ENCODE data around the gene MED1.
"Not testable (repeated sequence)": the region's sequence is repeated elsewhere in the genome, so short reads cannot be mapped to it uniquely, and the experiment has no call there.

Gene MED1

DNA sequence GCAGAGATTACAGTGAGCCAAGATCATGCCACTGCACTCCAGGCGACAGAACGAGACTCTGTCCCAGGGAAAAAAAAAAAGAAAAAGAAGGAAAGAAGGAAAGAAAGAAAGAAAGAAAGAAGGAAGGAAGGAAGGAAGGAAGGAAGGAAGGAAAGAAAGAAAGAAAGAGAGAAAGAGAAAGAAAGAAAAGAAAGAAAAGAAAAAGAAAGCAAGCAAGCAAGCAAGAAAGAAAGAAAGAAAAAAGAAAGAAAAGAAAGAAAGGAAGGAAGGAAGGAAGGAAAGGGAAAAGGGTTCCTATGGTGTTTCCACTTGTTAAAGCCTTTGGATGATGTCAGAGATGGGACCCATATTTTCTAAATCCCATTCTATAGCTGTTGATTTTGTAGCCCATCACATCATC is 11.2 kb downstream of the MED1 start:
- DNase-seq (ENCODE audit: low read depth in 2 of 2), result not testable (repeated sequence)

DNA sequence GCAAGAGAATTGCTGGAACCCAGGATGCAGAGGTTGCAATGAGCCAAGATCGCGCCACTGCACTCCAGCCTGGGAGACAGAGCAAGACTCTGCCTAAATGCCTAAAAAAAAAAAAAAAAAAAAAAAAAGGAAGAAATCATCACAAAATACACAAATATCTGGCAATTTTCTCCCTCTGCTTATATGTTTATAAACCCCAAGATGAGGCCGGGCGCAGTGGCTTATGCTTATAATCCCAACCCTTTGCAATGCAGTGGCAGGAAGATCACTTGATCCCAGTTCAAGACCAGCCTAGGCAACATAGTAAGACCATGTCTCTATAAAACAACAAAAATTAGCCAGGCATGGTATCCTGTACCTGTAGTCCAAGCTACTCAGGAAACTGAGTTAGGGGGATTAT is 21.5 kb downstream of the MED1 start:
- no peak for DNase-seq (ENCODE audit: low read depth in 2 of 2)

DNA sequence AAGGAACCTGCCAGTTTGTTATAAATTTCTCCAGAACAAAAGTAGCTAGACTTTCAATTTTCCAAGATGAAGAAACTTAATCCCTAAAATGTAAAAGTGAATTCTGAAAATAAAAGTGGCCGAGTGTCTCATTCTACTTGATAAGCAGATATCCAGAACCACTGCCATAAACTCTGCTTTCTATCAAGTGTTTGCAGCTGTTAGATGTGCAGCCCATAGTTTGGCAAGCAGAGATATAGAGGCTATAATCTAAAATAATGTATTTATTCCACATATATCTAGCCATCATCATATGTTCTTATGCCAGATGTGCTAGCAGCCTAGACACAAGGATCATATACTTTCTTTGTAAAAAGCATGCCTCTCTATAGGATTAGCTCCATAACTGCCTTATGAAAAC is 34.9 kb downstream of the MED1 start:
- no peak for DNase-seq (ENCODE audit: low read depth in 2 of 2)

DNA sequence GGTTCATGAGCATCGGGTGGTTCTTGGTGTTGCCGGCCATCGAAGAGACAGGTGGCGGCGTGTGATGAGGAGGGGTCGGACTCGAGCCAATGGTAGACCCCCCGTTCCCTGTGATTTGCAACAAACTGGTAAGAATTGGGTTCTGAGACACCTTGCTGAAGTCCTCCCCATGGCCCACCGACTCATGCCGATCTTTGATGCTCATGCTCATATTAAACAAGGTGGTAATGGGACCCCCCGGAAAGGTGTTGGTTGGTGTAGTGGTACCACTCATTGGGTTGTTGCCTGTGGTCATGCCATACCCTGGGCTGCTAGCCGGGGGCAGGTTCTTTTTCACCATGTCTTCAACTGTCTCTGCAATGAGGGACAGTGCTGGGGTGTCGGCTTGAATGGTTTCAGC is 40.8 kb downstream of the MED1 start:
- no peak for DNase-seq (ENCODE audit: low read depth in 2 of 2)

DNA sequence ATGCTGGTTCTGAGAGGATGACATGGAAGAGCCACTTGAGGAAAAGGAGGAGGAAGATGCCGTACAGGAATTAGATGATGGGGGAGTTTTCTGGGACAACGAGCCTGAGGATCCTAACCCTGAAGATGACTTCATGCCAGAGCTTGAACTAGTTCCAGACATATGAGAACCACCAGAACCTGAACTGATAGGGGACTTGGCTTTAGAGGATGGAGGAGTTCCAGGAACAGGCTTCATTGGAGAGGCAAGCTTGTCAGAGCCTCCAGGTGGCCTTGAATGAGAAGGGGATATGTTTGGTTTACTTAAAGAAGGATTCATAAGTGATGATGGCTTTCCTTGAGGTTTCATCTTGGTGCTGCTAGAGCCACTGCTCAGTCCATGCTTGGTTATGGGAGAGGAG is 42.7 kb downstream of the MED1 start:
- no peak for DNase-seq (ENCODE audit: low read depth in 2 of 2)

DNA sequence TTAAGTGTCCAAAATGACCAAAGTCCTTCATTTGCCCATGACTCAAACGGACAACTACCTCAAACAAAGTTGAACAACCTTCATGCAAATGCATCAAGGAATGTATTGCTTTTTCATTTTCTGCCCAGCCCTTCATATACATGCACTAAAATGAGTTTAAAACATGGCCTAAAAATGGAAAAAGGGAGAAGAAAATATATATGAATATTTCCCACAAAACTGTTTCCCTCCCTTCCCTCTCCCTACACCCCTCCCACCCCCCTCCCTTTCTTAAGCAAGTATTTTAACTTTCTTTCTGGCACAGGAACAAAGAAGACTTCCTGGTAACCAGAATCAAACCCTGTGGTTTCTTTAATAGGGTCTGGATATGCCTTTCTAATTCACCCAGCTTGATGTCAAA is 44.1 kb downstream of the MED1 start:
- no peak for DNase-seq (ENCODE audit: low read depth in 2 of 2)

DNA sequence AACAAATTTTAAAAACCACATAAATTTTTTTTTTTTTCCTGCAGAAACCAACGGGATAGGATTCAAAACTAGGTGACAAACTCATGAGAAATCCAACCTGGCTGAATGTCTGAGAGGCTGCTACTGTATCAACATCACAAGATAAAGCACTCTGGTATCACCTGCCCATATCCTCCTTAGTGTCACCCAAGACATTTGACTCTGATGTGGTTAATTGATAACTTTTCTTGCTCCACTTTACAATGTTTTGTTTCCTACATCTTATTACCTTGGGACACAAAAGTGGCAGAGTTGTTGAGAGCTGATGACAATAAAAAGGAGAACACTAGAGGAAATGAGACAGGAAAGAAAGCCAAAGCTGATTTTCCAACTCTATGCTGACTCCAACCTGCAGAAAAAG is 45.6 kb downstream of the MED1 start:
- no peak for DNase-seq (ENCODE audit: low read depth in 2 of 2)

DNA sequence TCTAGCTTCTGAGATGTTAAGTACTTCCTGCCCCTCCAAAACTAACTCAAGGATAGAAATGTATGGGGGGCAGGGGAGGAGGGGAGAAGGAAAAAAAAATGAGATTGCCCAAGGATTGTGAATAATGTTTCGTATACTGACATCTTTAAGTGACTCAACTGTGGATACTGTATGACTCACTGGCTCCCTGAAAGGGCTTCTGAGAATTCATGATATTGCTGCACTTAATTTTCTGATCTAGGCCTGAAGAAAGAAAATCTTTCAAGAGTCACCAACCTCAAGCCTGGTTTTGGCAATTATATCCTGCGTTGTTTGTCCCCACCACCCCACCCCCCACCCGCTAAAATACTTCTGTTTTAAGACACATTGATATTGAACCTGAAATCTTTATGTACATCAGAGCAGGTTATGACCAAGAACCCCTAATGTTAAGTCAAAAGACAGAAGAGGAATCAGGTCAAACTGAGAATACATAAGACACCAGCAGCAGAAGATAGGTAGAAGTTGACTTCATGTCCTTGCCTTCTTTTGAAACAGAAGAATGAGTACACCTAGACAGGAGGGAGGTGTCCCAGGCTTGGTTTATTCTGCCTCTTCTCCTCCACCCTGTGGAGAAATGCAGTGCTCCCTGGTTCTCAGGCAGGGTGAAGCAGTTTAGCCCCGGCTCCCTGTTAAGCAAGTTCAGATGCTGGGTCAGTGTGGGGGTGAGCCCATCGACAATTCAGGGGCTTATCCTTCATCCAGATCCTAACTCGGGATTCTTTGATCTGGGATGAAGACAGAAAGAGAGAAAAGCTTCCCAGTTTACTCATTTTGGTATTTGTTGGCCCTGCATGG is 46.3 kb downstream of the MED1 start:
- DNase-seq (ENCODE audit: low read depth in 2 of 2), result peak; percentile 7 to 14

DNA sequence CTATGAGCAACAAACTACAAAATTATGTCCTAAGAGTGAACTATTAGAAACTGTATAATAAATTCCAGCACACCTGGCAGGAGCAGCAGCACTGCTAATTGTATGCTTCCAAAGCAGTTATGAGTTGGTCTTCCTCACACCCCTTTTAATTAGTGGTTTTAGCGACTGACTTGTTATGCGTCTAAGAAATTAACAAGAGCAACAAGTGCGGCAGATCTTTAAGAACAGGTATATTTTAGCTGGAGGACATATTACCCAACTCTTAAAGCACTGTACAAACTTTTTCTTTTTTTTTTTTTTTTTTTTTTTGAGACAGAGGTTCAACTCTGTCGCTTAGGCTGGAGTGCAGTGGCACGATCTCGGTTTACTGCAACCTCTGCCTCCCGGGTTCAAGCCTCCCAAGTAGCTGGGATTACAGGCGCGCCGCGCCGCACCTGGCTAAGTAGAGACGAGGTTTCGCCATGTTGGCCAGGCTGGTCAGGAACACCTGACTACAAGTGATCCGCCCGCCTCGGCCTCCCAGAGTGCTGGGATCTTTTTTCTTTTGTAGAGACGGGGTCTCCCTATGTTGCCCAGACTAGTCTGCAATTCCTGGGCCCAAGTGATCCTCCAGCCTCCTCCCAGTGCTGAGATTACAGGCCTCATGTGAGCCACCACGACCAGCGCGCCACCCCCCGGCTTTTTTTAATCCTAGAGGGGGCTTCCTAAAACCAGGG is 48.0 kb downstream of the MED1 start:
- DNase-seq (ENCODE audit: low read depth in 2 of 2), result no peak

DNA sequence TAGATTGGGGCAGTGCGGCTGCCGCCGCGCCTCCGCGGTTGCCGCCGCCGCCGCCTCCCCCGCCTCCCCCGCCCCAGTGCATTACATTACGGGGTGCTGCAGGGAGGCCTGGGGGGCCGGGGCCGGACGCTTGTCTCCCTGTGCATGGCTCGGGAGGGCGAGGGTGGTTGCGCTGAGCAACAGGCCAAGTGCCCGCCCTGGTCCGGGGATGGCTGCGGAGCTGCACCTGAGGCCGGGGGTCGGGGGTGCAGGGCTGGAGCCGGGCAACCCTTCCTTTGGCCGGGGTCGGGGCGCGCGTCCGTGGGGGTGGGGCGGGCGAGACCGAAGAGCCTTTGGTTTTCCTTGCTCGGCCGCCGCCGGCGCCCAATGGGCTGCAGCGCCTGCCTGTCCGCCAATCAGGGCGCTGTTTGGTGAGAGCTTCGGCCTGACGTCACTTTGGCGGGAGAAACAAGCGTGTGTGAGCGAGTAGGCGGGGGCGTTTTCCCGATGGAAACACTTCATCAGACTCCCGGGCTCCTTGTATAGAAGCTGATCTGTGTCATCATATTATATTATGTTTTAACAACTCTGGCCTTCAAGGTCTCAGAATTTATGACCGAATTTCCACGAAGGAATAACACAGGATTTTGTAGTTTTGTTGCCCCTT is 48.7 kb downstream of the MED1 start:
- DNase-seq (ENCODE audit: low read depth in 2 of 2), result peak; percentile 90

DNA sequence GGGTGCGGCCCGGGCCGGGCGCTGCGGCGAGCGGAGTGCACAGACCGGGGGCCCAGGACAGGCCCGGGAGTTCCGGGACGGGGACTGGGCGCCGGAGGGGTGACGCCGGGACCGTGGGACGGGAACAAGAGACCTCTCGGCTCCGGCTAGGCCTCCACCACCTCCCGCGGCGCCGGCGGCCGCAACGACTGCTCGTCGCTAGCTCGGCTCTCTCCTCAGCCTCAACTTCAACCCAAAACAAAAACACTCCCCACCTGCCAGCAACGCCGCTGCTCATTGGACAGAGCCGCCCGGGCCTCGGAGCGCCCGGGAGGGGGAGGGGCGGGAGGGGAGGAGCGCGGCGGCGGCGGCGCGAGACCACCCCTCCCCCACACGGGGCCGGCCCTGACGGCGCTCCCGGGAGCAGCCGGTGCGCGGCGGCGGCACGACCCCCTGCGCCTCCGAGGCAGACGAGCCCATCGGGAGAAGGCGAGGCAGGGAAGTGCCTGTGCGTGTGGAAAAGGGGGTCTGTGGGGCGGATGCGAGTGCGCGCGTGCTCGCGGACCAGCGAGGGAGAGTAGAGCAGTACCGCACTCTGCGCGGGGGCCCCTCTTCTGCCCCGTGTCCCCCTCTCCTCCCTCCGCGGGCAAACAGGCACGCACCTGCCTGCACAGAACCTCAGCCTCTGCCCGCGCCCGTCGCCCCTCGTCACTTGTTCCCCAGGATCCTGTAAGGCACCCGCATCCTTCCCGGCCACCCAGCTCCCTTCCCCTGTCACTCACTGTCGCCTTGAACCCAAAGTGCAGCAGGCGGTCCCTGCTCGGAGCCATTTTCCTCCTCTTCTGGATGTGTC is 49.4 kb downstream of the MED1 start, which contains the start of gene FBXL20:
TSS of gene FBXL20 (minus strand) at position 215 of the 832 bp plus-strand sequence. CDS start 224 bp downstream, outside the sequence.
- DNase-seq (ENCODE audit: low read depth in 2 of 2), result peak; percentile 84 to 85

DNA sequence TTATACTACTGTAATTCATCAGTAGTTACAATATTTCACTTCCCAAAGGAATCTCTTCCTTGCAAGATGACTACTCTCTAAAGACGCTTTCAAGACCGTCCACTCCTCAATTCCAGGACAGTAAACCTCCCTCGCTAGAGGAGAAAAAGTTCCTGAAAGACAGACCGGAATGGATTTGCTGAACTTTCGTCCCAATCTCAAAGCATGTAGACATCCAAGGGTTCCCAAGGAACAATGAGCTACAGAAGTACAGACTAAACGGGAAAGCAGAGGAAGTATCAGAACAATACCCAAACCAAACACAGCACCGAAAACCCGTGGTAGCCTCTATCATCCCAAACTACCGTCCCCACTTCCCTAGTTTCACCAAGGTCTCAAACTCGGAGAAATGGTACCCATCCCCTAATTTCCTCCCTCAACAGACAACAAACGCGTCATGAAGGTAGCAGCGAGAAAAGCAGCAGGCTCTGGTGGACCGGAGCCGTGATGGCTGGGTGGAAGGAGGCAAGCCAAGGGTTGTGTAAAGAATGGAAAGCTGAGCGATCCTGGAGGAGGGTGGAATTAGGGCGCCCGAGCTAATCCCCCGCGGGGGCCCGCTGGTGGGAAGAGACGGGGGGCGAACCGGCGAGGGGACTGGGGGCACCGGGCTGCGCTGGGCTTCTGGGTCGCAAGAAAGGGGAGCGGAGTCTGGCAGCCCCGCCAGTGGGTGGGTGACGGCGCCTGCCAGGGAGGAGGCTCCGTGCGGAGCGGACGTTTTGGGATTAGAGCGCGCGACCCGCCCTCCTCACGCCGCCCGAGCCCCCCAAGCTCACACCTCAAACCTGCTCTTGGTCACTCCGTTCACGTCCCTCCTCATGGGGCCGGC is 50.3 kb downstream of the MED1 start:
- no peak for DNase-seq (ENCODE audit: low read depth in 2 of 2)

DNA sequence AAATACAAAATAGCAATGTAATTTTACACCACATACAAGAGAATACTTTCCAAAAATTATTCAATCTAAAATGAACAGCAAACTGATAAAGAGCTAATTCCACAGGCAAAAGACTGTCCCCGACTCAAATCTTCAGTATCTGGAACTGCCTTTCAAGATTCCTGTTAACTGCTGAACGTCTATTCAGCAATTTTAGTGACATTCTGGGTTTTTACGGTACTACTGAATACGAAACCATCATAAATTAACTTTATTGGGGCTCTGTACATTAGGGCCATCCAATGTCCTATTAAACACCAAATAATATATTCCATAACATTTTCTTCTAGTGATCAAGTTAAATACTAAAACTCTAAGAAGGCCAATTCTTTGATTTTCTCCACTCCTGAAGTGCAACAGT is 51.3 kb downstream of the MED1 start:
- DNase-seq (ENCODE audit: low read depth in 2 of 2), result no peak

DNA sequence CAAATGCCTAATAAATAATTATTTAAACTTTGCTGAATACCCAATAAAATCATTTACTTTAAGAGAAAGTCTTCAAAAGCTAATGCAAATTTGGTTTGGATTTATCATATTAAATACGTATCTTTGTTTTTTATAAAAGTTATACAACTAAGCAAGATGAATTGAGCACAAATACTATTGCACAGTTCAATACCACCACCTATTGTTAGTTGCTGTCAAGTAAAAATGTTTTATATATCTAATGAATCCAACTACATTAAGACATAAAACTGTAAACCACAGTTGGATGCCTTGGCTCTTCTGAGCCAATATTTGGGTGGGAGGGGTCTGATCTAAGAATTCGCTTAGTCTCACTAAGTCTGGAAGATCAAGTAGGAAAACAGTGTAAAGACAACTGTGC is 57.3 kb downstream of the MED1 start:
- no peak for DNase-seq (ENCODE audit: low read depth in 2 of 2)

DNA sequence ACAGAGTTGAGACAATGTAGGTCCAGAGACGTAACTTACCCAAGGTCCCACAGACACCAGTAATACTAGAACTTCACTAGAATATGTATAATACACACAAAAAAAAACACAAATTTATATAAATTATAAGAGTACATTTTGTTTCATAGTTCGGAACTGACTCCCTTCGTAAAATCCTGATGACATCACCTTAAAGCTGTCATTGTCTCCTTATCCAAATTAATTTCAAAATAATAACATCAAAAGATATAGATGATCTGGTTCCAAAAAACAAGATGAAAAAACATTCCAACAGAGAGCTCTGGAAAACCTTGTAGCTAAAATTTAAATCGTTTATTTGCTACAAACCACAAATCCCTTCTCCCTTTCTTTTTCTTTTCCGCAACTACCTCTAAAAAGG is 59.6 kb downstream of the MED1 start:
- DNase-seq (ENCODE audit: low read depth in 2 of 2), result no peak

DNA sequence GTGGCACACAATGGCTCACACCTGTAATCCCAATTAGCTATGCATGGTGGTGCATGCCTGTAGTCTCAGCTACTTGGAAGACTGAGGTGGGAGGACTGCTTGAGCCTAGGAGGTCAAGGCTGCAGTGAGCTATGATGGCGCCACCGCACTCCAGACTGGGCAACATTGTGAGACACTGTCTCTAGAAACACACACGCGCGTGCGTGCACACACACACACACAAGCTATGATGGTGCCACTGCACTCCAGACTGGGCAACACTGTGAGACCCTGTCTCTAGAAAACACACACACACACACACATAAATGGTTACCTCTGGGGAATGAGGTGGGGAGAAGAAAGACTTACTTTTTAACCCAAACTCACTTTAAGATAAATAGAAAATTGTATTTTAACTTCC is 66.0 kb downstream of the MED1 start:
- no peak for DNase-seq (ENCODE audit: low read depth in 2 of 2)

DNA sequence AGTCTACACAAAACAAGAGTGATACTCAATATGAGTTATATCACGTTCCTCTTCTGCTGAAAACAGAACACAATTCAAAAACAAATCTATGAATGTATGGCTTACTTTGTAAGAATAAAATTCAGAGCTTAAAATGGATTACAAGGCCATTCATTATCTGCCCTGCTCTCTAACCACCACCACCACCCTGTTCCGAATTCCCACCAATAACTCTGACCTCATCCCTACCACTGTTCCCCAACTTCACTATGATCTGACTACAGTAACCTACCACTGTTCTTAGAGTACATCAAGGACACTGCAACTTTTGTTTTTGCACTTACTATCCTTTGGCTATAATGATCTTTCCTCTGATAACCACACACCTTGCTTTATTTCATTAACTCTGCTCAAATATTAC is 70.9 kb downstream of the MED1 start:
- no peak for DNase-seq (ENCODE audit: low read depth in 2 of 2)

DNA sequence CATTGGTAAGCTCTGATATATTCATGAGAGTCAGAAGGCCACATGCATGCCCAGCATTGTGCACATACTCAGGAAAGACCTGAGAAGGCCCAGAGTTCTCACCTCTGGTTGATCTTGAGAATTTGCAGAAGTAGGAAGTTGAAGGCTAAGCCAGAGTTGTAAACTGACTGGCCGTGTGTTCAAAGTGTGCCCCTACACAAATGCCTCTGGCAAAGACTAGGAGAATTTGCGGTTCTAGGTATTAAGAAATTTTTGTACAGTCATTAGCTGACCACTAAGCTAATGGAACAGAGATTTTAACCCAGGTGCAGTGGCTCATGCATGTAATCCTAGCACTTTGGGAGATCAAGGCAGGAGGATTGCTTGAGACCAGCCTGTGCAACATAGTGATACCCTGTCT is 74.6 kb downstream of the MED1 start:
- DNase-seq (ENCODE audit: low read depth in 2 of 2), result no peak

DNA sequence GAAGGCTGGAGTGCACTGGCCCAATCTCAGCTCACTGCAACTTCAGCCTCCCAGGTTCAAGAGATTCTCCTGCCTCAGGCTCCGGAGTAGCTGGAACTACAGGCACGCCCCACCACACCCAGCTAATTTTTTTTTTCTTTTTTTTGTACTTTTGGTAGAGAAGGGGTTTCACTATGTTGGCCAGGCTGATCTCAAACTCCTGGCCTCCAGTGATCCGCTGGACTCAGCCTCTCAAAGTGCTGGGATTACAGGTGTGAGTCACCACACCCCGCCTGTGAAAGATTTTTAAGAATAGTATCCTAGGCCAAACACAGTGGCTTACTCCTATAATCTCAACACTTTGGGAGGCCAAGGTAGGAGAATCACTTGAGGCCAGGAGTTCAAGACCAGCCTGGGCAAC is 83.3 kb downstream of the MED1 start:
- DNase-seq (ENCODE audit: low read depth in 2 of 2), result not testable (repeated sequence)

DNA sequence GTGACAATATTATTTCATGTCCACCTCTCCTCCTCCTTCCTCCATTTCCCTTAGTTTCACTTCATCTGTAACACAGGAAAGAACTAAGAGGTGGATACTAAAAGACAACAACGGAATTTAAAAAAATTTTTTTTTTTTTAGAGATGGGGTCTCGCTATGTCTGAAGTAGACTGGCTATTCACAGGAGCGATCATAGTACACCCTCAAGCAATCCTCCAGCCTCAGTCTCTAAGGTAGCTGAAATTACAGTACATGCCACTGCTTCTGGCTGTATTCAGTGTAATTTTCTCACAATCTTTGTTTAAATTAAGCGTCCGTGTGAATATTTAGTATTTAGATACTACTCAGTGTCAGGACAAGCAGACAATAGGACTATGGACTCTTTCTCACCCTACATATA is 85.2 kb downstream of the MED1 start:
- DNase-seq (ENCODE audit: low read depth in 2 of 2), result no peak

DNA sequence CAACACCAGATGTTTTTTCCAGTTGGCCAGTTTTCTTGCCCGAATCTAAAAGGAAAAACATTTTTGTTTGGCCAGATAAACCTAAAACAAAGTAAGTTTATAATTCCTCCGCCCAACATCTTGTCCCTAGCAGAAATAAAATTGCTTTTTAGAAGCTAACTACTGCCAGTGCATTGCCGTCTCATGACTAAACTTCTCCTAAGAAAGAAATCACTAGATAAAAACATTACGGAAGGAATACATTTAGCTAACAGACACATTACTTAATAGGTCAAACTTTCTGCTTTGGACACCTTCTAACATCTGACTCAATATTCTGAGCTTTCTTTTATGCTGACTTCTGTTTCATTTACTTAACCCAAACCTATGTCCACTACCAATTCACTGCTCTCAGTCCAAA is 85.8 kb downstream of the MED1 start:
- DNase-seq (ENCODE audit: low read depth in 2 of 2), result no peak

Measured in stimulated activated CD8-positive, alpha-beta memory T cell treated with anti-CD3 and anti-CD28 coated beads, Interleukin-15, amount 100 ng/mL, for 48 hours (primary cell).